HG02840 (cell line): ENCODE results near the gene SYNJ1.
"Not testable (repeated sequence)": the region's sequence is repeated elsewhere in the genome, so short reads cannot be mapped to it uniquely, and the experiment has no call there.

ENCODE experiments used
- ATAC-seq: cut with Tn5 transposase; IDR thresholded peaks from one replicate; pipeline ENCODE4 v1.9.1; 2021; ENCODE audit warnings: mild to moderate bottlenecking, moderate library complexity, moderate number of reproducible peaks; ENCODE audit not compliant: unreplicated experiment, low FRiP score

Gene SYNJ1

DNA sequence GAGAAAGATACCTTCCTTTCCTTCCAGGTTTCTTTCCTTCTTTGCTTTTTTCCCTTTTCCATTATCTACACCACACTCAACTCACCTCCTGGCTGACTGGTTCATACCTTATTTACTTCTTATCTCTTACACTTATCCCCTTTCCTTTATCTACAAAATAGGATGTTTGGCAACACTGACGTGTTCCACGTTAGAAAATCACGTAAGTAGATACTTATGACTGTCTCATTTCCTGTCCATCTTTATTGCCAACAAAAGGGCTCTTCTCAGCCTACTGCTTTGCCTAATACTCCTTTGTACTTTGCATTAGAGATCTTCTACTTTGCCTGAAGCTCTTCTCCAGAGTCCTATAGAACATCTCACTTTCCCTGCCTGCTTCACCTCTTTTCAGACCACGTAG is 25.1 kb downstream of the SYNJ1 start:
- no peak for ATAC-seq

DNA sequence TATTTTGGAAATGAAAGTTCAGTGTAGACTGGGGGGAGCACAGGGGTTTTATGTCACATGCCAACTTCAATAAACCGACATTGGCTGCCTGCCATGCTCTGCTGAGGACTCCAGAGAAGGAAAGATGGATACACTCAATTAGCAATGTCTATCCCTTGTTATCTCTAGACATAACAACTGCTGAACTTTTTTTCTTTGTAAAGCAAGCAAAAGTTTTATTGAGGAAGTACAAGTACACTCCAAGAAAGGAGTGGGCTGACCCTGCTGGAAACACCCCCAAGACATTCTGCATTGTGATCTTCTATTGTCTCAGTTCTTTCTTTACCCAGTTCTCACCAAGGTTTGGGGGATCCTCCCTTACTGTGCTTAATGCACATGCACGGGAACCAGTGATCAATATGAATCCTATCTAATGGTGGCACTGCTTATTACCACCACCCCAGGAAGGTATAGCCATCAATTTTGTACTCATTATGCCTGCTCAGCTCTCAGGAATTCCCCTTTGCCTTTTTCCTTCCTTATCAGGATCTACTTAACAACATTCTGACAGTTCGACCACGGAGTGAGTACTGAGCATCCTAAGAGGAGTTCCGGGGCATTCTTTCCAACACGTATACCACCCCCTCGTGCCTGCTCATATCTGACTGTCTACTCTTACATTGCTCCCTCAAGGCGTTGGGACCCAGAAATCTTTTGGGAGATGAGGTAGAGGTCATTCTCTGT is 28.7 kb downstream of the SYNJ1 start:
- no peak for ATAC-seq

DNA sequence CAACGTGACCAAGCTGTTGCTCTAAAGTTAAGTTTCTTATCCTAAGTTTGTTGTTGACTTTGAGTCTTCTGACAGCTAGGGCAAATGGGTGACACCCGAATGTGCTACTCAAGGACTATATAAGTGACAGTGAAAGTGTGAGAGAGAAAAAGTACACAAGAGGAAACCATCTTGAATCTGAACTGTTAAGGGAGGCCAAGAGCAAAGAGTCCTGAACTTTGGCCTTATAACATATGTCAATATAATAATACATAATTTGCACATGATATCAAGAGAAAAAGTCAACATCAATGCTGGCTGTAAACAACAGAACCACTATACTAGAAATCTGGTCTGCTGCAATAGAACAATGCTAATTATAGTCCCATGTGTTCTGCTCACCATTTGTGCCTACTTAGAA is 29.5 kb downstream of the SYNJ1 start:
- no peak for ATAC-seq

DNA sequence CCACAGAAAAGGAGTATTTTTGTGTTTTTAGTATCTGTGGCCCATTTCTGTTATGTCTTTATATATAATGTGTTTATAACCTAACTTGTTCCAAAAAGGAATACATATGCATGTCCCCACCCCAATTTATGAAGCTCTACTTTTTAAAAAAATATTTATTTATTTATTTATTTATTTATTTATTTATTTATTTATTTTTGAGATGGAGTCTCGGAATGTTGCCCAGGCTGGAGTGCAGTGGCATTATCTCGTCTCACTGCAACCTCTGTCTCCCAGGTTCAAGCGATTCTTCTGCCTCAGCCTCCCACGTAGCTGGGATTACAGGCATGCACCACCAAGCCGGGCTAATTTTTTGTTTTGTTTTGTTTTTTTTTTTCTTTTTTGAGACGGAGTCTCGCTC is 32.3 kb downstream of the SYNJ1 start:
- ATAC-seq: not testable (repeated sequence)

DNA sequence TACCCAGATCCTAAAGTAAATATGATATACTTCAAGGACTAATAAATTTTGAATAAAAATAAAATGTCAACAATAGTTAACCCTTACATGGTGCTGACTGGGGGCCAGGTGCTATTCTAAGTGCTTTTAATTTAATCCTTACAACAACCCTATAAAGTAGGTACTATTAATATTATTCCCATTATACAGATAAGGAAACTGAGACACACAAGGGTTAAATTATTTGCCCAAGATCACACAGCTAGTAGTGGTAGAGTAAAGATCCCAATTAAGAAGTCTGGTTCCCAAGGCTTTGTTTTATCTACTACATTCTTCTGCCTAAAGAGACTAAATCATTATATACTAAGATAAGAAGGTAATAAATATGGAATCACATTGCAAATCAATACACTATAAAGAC is 34.2 kb downstream of the SYNJ1 start:
- no peak for ATAC-seq

DNA sequence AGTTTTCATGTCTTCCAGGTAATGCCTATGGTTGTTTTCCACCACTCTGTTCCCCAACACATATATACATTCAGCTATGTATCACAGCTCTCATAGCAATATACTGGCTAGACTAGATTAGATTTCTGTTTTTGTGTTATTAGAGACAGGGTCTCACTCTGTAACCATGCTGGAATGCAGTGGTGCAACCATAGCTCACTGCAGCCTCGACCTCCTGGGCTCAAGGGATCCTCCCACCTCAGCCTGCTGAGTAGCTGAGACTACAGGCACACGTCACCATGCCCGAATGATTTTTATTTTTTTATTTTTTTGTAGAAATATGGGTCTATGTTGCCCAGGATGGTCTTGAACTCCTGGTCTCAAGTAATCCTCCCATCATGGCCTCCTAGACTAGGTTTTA is 37.7 kb downstream of the SYNJ1 start:
- ATAC-seq: no peak

DNA sequence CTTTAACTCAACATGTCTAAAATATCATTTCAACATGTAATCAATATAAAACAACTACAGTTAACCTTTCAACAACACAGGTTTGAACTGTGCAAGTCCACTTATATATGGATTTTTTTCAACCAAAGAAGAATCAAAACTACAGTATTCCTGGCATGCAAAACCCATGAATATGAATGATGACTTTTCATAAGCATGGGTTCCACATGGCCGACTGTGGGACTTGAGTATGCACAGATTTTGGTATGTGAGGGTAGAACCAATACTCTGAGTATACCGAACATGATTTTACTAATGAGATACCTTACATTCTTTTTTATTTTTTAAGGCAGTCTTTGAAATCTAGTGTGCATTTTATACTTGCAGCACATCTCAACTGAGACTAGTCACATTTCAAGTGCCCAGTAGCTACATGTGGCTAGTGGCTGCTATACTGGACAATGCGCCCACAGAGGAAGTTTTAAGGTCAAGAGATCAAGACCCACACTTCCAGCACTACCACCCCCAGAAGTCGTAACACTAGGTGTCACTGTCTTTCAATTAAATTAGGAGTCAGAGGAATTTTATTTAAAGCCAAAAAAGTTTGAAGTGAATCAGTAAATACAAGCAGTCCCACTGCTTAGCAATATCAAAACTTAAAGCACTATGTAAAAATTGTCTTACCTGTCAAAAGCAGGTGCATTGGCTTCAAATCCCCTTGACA is 40.0 kb downstream of the SYNJ1 start:
- ATAC-seq: no peak

DNA sequence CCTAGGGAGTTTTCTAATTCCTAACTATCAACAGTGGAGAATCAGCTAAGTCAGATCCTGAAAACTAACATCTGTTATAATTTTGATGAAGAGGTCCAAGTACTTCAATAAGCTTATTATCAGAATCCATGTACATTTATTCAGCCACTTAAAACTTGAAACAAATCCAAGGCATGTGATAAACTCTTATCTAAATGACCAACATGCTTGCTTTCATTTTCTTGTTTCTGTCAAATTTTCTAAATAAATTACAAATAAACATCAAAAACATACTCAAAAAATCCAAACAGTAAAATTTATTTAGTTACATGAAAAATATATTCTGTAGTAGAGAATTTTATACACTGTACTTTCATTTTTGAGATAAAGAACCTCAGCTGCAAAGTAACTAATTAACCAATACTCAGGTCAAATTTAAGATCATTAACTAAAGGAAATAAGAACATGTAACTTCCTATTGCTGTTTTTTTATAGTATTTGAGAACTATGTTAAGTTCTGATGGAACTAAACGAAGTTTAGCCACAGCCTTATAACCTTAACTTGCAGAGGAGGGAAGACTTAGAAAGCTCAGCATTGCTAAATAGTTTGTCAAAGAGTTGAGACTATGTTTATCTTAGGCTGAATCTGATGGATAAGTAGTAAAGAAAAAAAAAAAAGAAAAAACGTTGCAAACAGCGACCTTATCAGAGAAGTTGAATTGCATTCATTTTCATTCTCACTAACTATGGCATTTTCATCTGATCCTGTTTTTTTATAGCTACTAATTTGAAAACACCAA is 44.9 kb downstream of the SYNJ1 start:
- ATAC-seq: no peak

DNA sequence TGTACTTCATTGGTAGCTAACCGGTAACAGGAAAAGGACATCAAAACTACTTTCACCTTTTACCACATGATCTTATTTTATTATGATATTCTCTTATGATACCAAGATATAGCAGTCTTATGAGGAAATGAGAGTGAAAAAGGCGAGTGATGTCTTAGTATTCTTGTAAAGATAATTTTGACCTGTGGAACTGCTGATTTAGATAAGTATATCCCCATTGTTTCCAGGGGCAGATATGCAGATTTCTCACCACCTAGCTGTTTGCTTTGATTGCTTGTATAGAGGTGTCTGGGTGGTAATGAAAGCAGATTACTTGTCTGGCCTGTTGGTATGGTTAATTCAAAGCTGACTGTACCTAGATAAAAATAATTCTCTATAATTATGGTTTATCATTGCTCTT is 53.1 kb downstream of the SYNJ1 start:
- ATAC-seq: no peak

DNA sequence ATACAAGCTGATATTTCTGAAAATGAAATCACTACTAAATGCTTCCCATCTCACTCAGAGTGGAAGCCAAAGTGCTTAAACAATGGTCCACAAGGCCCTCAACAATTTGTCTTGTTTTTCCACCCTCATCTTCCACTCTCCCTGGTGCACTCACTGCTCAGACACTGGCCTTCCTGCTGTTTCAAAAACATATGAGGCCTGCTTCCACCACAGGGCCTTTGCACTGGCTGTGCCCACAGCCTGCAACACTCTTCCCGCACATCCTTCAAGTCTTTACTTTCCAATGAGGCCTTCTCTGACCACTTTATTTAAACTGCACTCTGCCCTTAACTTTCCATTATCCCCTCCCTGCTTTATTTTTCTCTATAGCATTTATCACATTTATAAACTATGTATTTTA is 53.8 kb downstream of the SYNJ1 start:
- ATAC-seq: no peak

DNA sequence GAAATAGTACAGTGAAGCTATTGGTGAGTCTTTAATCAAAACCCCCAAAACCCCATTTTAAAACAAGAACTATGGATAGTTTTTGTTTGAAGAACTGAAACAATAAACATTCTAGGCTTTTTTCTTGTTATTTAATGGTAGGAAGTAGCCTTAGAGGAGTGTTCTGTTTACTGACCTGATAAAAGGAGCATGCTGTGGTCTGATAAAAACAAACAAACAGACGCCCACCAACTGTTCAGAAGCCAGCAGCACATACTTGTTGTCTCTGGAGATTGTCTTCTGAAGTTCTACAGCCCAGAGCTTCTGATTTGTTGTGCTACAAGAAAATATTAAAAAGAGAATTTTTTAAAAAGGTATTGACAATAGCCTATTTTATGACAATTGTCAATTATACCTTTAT is 61.6 kb downstream of the SYNJ1 start:
- no peak for ATAC-seq

DNA sequence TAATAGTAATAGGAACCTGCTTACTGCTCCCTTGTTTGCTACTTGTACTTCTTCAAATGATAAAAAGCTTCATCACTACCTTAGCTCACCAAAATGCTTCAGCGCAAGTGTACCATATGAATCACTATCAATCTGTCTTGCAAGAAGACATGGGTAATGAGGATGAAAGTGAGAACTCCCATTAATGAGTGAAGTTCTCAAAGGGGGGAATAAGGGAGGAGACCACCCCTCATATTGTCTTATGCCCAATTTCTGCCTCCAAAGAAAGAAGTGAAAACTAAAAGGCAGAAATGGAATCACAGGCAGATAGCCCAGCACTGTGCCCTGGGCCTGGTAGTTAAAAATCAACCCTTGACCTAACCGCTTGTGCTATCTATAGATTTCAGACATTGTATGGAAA is 63.7 kb downstream of the SYNJ1 start:
- ATAC-seq: not testable (repeated sequence)

DNA sequence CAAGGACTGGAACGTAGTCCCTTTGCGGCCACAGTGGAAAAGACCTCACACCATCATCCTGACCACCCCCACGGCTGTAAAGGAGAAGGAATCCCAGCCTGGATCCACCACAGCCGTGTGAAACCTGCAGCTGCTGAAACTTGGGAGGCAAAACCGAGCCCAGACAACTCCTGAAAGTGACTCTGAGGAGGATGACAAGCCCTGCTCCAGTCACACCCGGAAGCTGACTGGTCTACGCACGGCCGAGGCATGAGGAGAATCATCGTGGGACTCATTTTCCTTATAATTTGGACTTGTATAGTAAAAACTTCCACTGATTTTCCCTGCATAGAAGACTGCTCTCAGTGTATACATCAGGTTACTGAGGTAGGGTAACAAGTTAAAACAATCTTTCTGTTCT is 65.8 kb downstream of the SYNJ1 start:
- ATAC-seq: not testable (repeated sequence)

DNA sequence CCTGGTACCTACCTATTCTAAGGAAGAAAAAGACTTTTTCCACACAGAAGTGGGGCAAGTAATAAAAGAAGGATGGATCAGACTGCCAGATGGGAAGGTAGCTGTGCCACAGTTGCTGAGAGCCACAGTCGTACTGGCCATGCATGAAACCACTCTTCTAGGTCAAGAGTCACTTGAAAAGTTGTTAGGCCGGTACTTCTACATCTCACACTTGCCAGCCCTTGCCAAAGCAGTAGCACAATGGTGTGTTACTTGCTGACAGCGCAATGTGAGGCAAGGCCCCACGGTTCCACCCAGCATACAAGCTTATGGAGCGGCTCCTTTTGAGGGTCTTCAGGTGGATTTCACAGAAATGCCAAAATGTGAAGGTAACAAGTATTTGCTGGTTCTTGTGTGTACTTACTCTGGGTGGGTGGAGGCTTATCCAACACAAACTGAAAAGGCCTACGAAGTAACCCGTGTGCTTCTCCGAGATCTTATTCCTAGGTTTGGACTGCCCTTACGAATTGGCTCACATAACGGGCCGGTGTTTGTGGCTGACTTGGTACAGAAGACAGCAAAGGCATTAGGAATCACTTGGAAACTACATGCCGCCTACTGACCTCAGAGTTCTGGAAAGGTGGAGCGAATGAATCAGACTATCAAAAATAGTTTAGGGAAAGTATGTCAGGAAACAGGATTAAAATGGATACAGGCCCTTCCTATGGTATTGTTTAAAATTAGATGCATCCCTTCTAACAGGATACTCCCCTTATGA is 66.6 kb downstream of the SYNJ1 start:
- ATAC-seq: not testable (repeated sequence)

DNA sequence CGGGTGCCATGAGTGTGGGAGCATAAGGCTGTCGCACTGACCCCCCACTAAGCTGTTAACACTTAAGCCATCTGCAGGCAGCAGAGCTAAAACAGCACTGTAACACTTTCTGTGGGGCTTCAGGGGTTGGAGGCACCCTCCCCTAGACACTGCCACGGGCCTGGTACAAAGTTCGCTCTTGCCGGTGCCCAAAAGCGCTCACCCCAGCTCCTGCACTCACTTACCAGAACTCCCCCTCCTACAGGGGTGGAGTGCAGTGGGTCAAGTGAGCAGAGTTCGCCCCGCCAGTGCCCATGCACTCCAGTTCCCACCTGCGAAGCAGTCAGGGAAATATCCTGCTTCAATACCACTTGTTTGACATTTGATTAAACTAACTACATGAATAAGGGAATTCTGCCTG is 69.3 kb downstream of the SYNJ1 start:
- ATAC-seq: no peak

DNA sequence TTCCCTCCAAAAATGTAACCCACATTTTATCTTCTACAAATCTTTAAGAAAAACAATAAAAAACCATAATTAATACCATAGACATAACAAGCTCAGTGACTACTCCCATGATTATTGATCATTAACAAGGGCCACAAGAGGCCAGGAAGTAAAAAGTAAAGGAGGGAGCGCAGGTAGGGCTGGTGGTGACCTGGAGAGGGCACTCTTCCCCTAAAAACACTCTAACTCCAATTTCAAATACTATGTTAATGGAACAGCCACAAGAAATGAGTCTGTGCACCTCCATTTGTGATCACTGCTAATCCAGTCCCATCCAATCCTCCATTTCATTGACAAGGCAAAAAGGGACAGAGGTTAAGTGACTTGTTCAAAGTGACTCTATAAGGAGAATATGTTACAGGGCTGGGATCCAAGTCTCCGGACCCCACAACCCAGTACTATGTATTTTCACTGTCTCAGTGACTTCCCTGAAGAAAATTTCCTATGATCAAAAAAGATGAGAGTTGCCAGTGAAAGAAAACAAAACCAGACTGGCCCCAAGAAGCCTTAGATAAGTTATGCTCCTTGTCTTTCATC is 74.4 kb downstream of the SYNJ1 start:
- ATAC-seq: no peak

DNA sequence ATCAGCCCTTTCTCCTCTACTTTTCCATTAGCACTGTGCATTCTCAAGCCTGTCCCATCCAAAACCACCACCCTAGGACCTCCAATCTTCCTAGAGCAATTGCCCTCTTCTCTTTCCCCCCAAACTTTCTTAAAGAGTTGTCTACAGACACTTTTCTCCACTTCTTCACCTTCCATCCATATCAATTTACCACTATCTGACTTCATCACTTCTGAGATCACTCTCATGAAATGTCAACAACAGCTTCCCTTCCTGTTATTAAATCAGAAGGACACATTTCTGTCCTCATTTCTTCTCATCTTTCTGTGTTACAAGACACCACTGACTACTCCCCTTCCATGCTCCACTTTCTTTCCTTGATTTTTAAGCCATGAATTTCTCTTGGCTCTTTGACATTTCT is 79.6 kb downstream of the SYNJ1 start:
- ATAC-seq: no peak

DNA sequence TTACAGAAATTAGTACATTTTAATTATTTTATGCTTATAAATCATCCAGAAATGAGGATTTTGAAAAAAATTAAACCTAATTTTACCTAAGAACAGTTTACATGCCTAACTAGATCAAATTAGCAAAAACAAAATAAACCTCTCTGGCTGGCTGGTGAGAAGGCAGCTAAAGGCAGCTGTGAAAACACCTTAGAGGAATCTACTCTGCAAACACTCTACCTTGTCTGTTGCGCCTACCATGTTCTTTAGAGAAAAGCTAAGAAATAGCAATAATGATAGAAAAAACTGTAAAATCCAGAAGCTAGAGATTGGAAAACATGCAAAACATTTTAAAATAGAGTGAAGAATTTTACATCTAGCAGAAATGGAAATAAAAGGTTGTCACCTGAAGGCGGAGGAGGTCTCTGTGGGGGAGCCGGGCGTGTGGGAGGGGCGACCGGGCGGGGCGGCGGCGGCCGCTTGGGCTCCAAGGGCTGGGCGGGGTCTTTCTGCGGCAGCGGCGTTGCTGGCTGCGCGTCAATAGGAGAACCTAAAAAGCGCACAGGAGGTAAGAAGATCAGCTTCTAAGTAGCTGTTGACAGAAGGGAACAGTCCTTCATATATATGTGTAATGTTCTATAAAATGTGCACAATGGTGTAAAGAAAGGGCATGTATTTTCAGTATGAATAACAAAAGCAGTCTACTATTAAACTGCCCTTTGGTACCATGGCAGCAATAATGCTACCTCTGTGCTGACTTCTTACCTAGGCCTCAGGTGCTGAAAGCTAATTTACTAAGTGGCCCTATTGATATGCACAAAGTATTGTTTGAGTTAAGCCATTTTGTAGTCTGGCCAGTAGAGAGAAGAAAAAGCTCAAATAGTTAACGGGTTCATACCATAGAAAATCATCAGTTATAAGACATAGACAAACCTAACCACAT is 82.3 kb downstream of the SYNJ1 start:
- ATAC-seq: no peak
